ENCODE measurements around the gene ZNF268.
A peak's percentile ranks its signal among the peaks of the same experiment; 100 is the strongest.

Gene ZNF268

GRCh38 chr12:133174901-133175300, 6.4 kb upstream of the ZNF268 start:
- TF ChIP-seq SPI1 (IDR thresholded peaks at IDR 0.05; ENCODE audit: borderline replicate concordance, low read depth) (no peak), REST (IDR thresholded peaks at IDR 0.05; ENCODE audit: insufficient replicate concordance, low read depth) (no peak), POLR2AphosphoS5 (IDR thresholded peaks at IDR 0.05; ENCODE audit: low read depth) (no peak), GABPA (IDR thresholded peaks at IDR 0.05; ENCODE audit: low read depth) (no peak)
- Histone ChIP-seq H3K27me3 (ENCODE audit: insufficient read depth, poor library complexity, severe bottlenecking) (no peaks in the 10 kb centered on the region), H3K27ac (replicated peaks) (no peak overlapping the region), H3K4me3 (replicated peaks; ENCODE audit: insufficient read depth, low read length) (no peak overlapping the region)
- DNase-seq (ENCODE audit: low read depth in 1 of 2, low spot score in 1 of 2), result no peak

- no peak for DNase-seq (ENCODE audit: low read depth in 1 of 2, low spot score in 1 of 2)
- Histone ChIP-seq H3K4me3 (replicated peaks; ENCODE audit: insufficient read depth, low read length) (no peak overlapping the region), H3K27ac (replicated peaks) (peak overlapping the region; percentile 84), H3K27me3 (ENCODE audit: insufficient read depth, poor library complexity, severe bottlenecking) (no peaks in the 10 kb centered on the region)
- TF ChIP-seq SPI1 (IDR thresholded peaks at IDR 0.05; ENCODE audit: borderline replicate concordance, low read depth), result no peak
- no peak for TF ChIP-seq GABPA (IDR thresholded peaks at IDR 0.05; ENCODE audit: low read depth)
- no peak for TF ChIP-seq REST (IDR thresholded peaks at IDR 0.05; ENCODE audit: insufficient replicate concordance, low read depth)
- TF ChIP-seq, protein P1, sequence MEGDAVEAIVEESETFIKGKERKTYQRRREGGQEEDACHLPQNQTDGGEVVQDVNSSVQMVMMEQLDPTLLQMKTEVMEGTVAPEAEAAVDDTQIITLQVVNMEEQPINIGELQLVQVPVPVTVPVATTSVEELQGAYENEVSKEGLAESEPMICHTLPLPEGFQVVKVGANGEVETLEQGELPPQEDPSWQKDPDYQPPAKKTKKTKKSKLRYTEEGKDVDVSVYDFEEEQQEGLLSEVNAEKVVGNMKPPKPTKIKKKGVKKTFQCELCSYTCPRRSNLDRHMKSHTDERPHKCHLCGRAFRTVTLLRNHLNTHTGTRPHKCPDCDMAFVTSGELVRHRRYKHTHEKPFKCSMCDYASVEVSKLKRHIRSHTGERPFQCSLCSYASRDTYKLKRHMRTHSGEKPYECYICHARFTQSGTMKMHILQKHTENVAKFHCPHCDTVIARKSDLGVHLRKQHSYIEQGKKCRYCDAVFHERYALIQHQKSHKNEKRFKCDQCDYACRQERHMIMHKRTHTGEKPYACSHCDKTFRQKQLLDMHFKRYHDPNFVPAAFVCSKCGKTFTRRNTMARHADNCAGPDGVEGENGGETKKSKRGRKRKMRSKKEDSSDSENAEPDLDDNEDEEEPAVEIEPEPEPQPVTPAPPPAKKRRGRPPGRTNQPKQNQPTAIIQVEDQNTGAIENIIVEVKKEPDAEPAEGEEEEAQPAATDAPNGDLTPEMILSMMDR (IDR thresholded peaks at IDR 0.05; ENCODE audit: insufficient read depth, low read length), result no peak
- TF ChIP-seq POLR2AphosphoS5 (IDR thresholded peaks at IDR 0.05; ENCODE audit: low read depth), result no peak
Observed at GRCh38 chr12:133180669-133181068, 626 bp upstream of the ZNF268 start.

GRCh38 chr12:133190176-133190575, 8.9 kb downstream of the ZNF268 start:
- TF ChIP-seq REST (IDR thresholded peaks at IDR 0.05; ENCODE audit: insufficient replicate concordance, low read depth) (no peak), GABPA (IDR thresholded peaks at IDR 0.05; ENCODE audit: low read depth) (no peak), POLR2AphosphoS5 (IDR thresholded peaks at IDR 0.05; ENCODE audit: low read depth) (no peak), SPI1 (IDR thresholded peaks at IDR 0.05; ENCODE audit: borderline replicate concordance, low read depth) (no peak)
- TF ChIP-seq, protein P1 (IDR thresholded peaks at IDR 0.05; ENCODE audit: insufficient read depth, low read length), result no peak
- no peak overlapping the region for H3K4me3 ChIP-seq (replicated peaks; ENCODE audit: insufficient read depth, low read length)
- no peak for DNase-seq (ENCODE audit: low read depth in 1 of 2, low spot score in 1 of 2)
- H3K27me3 ChIP-seq (ENCODE audit: insufficient read depth, poor library complexity, severe bottlenecking), result no peaks in the 10 kb centered on the region
- no peak overlapping the region for H3K27ac ChIP-seq (replicated peaks)

Measured in HL-60 (cell line).